HG02623 (cell line): Measurements from ENCODE around the gene TMEM120B.
A peak's percentile ranks its signal among the peaks of the same experiment; 100 is the strongest.
"Not testable (repeated sequence)": the region's sequence is repeated elsewhere in the genome, so short reads cannot be mapped to it uniquely, and the experiment has no call there.

Experiments used
- ATAC-seq: cut with Tn5 transposase; IDR thresholded peaks from one replicate; pipeline ENCODE4 v1.9.1; 2021; ENCODE audit warnings: moderate library complexity; ENCODE audit not compliant: unreplicated experiment

The TMEM120B gene

GRCh38 chr12:121712461-121713256, at the start of gene TMEM120B:
TMEM120B (plus strand) TSS chr12:121712752; CDS start chr12:121712896, 144 bp downstream.
- ATAC-seq: peak; percentile 82

GRCh38 chr12:121663610-121663929, 49.0 kb upstream of the TMEM120B start:
- ATAC-seq: no peak

- not testable (repeated sequence) for ATAC-seq
Observed at GRCh38 chr12:121666829-121667228, 45.7 kb upstream of the TMEM120B start.

- no peak for ATAC-seq
Observed at GRCh38 chr12:121668750-121669520, 43.6 kb upstream of the TMEM120B start.

GRCh38 chr12:121669521-121669900, 43.0 kb upstream of the TMEM120B start, which contains the start of gene MORN3:
MORN3 (minus strand) TSS chr12:121669654; CDS start chr12:121669483, 171 bp downstream.
- no peak for ATAC-seq

- no peak for ATAC-seq
Observed at GRCh38 chr12:121673013-121673511, 39.5 kb upstream of the TMEM120B start.

DNA sequence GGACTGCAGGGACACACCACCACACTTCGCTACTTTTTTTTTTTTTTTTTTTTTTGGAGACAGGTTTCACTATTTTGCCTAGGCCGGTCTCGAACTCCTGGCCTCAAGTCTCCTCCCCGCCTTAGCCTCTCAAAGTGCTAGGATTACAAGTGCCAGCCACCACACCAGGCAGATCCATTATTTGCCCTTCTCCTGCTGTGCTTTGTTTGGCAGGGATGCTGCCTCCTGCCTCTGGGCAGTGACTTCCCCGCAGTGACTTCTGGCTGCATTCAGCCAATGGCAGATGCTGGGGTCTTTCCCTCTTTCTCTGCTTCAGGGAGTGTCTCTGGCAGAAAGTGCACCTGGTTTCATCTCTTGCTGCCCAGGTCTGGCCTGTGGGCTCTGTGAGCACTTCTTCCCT, 36.4 kb upstream of the TMEM120B start:
- ATAC-seq: no peak

GRCh38 chr12:121678305-121678704, 34.2 kb upstream of the TMEM120B start:
- ATAC-seq: no peak

DNA sequence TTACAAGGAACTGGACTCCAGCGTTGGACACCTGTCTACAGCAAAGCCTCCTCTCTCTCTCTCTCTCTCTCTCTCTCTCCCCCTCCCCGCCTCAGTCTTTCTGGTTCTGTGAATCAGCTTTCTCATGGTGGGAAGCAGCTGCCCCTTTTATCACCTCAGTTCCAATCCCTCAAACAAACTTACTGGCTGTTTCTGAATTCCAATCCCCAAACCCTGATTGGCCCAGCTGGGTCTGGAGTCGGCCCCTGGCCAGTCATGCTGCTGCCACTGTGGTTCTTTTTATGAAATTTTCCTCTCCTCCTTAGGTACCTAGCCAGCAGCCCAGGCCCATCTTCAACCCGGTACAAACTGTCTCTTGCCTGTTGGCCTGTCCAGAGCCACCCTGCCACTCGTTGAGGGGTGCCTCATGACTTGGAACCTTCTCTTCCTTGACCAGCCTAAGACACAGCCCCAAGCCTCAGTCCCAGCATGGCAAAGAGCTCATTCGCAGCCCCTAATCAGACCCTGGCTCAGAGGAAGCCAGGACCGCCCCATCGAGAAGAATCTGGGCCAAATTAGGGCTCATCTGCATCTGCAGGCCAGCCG, 33.7 kb upstream of the TMEM120B start:
- ATAC-seq: no peak

- ATAC-seq: not testable (repeated sequence)
Observed at GRCh38 chr12:121679661-121680197, 32.8 kb upstream of the TMEM120B start.

GRCh38 chr12:121688966-121689365, 23.6 kb upstream of the TMEM120B start:
- ATAC-seq: no peak

DNA sequence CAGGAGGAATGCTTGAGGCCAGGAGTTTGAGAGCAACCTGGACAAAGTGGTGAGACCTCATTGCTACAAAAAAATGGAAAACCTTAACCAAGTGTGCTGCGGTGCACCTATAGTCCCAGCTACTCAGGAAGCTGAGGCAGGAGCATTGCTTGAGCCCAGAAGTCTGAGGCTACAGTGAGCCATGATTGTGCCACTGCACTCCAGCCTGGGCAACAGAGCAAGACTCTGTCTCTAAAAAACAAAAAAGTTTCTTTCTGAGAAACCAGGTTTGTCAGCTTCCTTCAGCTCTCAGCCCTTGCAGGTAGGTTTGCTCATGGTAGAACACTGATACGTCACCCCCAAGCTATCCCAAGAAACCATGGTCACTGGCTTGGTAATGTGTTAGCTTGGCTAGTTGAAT, 23.1 kb upstream of the TMEM120B start:
- no peak for ATAC-seq

- ATAC-seq: not testable (repeated sequence)
Observed at GRCh38 chr12:121692744-121693143, 19.8 kb upstream of the TMEM120B start.

GRCh38 chr12:121693155-121693687, 19.3 kb upstream of the TMEM120B start:
- no peak for ATAC-seq

DNA sequence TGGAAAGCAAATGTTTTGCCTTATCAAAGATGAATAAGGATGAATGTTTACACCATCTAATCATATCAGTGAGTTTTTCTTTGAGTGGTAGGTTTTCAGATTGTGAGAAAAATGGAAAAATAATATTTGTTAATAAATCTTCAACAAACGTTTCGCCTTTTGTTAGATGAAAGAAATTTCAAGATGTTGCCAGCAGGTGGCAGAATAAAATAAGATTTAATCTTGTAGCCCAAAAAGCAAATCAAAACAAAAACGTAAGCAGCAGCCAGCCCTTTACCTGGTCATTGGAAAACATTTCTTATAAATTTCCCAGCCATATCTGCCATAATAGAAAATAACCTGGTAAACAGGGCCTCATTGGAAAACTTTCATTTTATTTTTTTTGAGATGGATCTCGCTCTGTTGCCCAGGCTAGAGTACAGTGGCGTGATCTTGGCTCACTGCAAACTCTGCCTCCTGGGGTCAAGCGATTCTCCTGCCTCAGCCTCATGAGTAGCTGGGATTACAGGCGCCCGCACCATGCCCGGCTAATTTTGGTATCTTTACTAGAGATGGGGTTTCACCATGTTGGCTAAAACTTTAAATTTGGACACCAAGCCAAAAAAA, 15.4 kb upstream of the TMEM120B start:
- ATAC-seq: no peak

DNA sequence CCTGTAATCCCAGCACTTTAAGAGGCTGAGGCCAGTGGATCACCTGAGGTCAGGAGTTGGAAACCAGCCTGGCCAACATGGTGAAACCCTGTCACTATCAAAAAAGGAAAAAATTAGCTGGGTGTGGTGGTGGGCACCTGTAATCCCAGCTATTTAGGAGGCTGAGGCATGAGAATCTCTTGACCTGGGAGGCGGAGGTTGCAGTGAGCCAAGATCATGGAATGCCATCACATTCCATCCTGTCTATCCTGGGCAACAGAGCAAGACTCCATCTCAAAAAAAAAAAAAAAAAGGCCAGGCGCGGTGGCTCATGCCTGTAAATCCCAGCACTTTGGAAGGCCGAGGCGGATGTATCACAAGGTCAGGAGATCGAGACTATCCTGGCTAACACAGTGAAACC, 14.7 kb upstream of the TMEM120B start:
- not testable (repeated sequence) for ATAC-seq

- ATAC-seq: no peak
Observed at GRCh38 chr12:121701667-121702277, 10.8 kb upstream of the TMEM120B start.

GRCh38 chr12:121702944-121703343, 9.6 kb upstream of the TMEM120B start:
- ATAC-seq: no peak

- ATAC-seq: no peak
Observed at GRCh38 chr12:121705514-121705913, 7.0 kb upstream of the TMEM120B start.
